ENCODE measurements around the gene FAM72A.
"Not testable (repeated sequence)": the region's sequence is repeated elsewhere in the genome, so short reads cannot be mapped to it uniquely, and the experiment has no call there.

Gene FAM72A

DNA sequence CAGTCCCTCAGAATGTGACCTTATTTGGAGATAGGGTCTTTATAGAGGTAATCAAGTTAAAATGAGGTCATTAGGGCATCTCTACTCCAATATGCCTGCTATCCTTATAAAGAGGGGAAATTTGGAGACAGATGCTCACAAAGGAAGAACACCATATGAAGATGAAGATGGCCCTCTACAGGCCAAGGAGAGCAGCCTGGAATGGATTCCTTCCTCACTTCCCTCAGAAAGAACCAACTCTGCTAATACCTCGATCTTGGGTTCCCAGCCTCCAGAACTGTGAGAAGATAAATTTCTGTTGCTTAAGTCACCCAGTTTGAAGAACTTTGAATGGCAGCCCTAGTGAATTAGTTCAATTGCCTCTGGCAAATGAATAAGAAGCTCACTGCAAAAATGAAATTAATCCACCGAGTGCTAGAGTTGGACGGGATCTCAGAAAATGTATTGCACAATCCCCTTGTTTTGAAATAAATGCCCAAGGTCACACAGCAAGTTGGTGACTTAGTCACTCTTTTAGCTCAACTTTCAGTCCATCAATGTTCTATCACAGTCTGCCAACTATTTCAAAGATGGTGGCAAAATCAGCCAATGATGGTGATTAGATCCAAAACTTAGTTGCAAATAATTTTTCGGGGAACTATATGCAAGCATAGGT lies 27.1 kb downstream of the FAM72A start:
- not testable (repeated sequence) for H3K4me3 ChIP-seq (ENCODE audit: low read length); DNase-seq (ENCODE audit: low read depth, low spot score)

DNA sequence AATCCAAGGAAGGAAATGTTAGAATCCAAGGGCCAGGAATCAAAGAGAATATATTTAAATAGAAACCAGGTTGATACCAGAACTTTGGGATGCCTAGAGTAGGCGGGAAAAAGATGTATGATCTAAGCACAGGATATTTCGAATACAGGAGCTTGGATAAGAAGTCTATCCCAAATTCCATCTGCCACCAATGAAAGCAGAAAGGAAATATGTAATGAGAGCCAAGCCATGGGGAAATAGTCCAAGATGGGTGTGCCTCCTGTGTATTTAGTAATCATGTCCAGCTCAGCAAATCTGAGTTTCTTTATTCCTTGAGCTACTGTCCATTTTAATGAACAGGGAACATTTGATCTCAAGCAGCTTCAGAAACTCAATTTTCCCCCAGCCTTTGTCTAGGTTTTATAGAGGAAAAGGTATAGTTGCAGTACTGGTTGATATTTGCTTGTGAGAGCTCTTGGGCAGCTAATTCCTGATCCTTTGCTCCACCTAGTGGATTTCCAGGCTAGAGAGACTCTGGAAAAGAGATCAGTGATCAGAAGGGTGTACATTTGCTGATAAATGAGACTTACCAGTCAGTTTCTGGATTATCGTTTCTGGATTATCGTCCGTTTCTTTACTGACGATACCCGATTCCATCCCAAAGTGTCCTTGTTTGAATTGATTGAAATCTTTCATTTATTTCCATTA lies 28.3 kb downstream of the FAM72A start:
- not testable (repeated sequence) for H3K4me3 ChIP-seq (ENCODE audit: low read length); DNase-seq (ENCODE audit: low read depth, low spot score)

DNA sequence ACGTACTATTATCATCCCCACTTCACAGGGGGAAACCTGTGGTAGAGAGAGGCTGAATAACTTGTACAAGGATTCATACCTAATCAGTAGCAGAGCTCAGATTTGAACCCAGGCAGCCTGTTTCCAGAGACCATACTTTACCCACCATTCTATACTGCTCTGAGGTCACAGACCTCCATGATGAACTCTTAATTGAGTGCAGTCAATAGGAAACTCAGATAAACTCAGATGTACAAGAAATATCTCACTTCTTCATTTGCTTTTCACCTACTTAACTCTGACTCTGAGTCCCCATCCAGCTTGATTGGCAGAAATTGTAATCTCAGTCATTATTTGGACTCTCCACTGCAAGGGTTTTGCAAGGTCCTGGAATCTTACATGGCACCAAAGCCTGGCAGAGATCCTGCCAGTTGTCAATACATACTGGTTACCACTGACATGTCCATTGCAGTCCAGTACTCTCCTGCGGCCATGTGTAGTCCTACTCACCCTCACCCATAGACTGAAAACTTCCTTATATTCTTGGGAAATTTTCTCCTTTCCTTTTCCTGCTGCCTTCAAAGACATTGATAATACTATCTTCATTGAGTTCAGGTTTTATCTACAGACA lies 29.4 kb downstream of the FAM72A start:
- DNase-seq (ENCODE audit: low read depth, low spot score); H3K4me3 ChIP-seq (ENCODE audit: low read length): not testable (repeated sequence)

DNA sequence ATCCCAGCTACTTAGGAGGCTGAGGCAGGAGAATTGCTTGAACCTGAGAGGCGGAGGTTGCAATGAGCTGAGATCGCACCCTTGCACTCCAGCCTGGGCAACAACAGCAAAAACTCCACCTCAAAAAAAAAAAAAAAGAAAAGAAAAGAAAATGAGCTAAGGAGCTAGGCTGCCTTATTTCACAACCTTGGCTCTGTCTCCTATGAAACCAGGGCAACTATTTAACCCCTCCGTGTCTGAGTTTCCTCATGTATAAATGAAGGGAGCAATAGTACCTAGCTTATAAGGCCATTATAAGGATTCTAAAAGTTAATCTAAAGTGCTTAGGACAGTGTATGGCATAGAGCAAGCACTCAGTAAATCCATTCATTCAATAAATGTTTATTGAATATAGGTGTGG lies 32.8 kb downstream of the FAM72A start:
- DNase-seq (ENCODE audit: low read depth, low spot score); H3K4me3 ChIP-seq (ENCODE audit: low read length): not testable (repeated sequence)

DNA sequence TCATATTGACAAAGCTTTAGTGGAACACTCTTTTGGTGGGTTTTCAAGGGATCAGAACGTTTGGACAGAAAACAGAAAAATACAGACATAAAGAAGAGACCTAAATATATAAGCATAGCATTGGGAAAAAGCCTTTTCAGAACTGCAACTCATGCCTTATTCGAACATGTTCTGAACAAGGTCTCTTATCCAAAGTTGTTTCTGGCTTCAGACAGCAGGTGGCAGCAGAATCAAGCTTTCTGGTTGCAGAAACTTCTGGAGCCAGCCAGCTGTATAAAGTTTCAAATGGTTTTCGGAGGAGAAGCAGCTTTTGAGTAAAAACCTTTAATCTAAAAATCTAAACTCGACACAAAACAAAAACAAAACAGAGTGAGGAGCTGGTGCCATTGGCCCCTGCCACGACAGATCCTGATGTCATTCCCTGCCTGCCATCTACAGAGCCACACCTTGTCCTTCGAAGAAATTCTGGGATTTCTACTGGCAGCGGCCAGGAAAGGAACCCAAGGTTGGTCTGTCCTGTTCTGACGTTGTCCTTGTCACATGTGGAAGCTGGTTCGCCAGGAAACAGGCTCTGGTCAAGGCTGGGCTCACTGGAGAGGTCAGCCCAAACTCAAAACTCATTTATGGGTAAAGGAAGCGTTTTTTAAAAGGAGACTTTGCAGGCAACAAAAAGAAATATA lies 35.1 kb downstream of the FAM72A start:
- not testable (repeated sequence) for DNase-seq (ENCODE audit: low read depth, low spot score); H3K4me3 ChIP-seq (ENCODE audit: low read length)

DNA sequence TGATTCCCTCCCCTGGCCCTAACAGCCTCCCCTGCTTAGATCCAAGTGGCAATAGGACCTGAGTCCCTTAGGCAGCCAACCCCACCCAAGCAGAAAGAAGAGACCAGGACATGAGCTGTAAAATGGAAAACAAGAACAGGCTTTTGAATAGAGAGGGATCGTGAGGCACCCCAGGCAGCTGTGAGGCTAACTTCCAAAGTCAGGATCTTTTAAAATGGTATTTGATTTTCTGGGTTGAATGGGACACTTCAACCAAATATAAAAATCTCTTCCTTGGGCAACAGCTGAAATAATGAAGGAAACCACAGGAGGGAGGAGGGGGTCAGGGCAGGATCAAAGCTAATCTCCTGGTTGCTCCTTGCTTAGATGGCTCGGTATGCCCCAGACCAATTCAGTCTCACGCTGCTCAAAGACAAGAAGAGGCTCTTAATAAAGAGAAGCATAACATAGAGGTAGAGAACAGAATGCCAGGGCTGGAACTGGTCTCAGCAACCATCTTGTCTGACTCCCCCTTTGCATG lies 56.8 kb downstream of the FAM72A start:
- no peak overlapping the region for H3K4me3 ChIP-seq (ENCODE audit: low read length)
- no peak for DNase-seq (ENCODE audit: low read depth, low spot score)

DNA sequence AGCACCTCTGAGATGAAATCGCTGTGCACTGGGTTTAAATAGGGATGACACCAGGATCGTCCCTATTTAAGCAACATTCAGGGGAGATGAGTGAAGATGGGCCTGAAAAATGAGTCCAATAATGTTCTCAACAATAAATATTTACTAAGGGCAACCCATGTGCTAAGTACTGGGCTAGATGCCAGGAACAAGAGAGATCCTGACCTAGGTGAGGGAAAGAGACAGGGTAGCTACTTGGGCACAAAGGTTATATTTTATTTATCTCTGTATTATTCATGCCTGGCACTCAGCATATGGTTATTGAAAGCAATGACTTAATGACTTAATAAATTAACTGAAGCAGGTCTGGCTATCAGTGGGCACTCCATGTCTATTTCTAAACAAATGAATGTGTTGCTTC lies 58.0 kb downstream of the FAM72A start:
- DNase-seq (ENCODE audit: low read depth, low spot score), result no peak
- H3K4me3 ChIP-seq (ENCODE audit: low read length), result no peak overlapping the region

DNA sequence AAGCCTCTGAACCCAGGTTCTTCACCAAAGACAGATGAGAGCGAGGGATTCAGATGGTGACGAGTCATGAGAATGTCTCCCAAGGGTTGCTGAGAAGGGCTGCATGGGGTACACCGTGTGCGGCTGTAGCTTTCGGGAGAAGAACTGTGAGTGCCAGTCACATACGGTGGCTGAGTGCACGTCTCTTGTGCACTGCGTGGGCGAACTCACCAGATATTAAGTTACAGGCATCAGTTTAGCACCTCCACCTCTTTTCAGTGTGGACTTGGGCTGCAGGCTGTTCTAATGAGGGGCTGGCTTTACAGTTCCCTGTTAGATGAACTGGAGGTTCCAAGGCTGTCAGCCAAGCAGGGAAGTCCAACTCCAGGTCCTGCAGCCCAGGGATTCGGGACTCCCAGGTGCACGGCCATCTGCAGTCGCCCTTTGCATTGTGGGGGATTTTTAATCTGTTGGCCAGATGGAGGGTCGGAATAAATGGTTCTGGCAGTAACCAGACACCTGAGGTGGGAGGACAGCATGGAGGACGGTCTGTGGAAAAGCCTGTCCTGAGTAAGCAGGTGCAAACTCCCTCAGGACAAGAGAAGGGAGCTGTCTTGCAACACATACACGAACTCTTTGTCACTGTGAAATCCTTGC lies 59.0 kb downstream of the FAM72A start:
- no peak for DNase-seq (ENCODE audit: low read depth, low spot score)
- no peak overlapping the region for H3K4me3 ChIP-seq (ENCODE audit: low read length)

DNA sequence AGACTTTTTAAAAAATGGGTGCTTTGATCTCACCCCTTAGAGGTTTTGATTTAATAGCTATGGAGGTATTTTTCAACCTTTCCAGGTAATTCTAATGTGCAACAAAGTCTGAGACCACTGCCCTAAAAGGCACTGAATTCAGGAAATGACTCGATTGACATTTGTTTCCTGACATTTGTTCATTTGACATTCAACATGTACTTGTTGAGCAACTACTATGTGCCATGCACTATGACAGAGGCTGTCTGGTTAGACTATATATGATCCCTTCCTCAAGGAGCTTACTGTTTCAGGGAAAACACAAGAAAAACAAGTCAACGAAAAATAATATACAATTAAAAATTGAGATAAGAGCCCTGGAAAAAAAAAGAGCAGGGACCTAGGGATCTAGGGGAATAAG lies 59.9 kb downstream of the FAM72A start:
- H3K4me3 ChIP-seq (ENCODE audit: low read length), result no peak overlapping the region
- DNase-seq (ENCODE audit: low read depth, low spot score), result no peak

DNA sequence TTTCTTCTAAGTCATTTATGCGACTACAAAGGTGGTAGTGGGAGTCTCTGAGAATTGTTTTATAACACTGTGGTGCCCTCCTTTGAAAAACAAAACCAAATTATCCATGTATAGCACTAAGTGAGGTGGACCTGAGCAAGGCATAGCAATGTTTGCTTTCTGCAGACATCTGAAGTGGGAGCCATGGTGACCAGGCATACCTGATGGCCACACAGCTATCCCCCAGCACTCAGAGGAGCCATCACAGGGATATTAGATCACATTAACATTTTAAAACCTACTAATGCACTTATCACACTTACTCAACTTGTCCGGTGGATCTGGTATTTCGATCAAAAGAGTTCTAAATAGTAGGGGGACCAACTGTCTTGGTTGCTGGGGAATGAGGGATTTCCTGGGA lies 60.6 kb downstream of the FAM72A start:
- DNase-seq (ENCODE audit: low read depth, low spot score), result no peak
- no peak overlapping the region for H3K4me3 ChIP-seq (ENCODE audit: low read length)

DNA sequence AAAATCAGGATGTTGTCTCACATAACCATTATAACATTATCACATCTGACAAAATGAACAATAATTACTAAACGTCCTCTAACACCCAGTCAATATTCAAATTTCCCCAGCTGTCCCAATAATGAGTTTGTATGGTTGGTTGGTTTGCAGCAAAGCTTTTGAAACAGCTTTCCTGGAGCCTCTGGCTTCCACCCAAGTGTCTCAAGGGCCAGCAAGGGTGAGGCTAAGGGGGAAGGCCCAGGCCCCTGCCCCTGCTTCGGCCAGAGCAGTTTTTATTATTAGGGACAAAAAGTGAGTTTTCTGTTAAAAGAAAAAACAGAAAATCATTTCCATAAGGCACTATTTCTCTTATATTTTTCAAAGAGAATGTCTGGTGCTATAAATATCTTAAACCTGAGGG lies 66.4 kb downstream of the FAM72A start:
- H3K4me3 ChIP-seq (ENCODE audit: low read length), result no peak overlapping the region
- no peak for DNase-seq (ENCODE audit: low read depth, low spot score)

All from Jurkat, Clone E6-1 (cell line).